HG02943 (cell line): ENCODE data around the gene FAM9B.
"Not testable (repeated sequence)": the region's sequence is repeated elsewhere in the genome, so short reads cannot be mapped to it uniquely, and the experiment has no call there.

Experiments used
- ATAC-seq: cut with Tn5 transposase; IDR thresholded peaks from one replicate; pipeline ENCODE4 v1.9.1; 2021; ENCODE audit warnings: mild to moderate bottlenecking, low read depth, moderate library complexity; ENCODE audit not compliant: unreplicated experiment

FAM9B gene

DNA sequence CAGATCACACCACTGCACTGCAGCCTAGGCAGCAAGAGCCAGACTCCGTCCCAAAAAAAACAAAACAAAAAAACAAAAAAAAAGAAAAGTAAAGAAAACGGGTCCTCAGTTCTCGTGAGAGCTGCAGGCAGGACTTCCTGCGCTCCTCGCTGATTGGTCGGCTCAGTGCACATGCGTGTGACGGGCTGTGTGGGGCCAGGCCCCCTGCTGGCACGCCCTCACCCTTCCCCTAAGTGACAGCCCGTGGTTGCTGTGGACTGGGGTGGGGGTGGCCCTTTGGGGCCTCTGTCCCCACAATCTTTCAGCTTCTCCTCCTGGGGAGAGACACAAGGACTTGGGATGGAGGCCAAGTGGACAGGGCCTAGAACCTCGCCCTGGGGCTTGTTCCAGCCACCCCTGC lies at the start of gene FAM9B:
FAM9B (minus strand) TSS at position 139 of the 400 bp plus-strand sequence. CDS start 1,141 bp downstream, outside the sequence.
- ATAC-seq = no peak

DNA sequence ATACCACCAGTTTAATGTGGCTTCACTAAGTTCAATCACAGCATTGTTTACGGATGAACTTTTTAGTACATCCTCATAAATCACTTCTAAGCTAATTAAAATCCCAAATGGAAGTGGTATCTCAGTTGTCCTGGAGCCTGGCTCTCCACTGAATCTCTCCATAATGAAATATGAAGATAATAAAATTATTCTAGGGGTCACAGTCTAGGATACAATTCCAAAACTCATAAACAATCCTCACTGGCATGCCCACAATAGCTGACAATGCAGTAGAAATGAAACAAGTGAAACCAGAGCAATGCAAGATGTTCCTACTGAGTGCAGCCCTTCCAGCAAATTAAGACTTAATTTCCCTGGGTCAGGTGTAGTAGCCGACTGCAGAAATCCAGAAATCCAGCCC lies 47.3 kb upstream of the FAM9B start:
- ATAC-seq = no peak

DNA sequence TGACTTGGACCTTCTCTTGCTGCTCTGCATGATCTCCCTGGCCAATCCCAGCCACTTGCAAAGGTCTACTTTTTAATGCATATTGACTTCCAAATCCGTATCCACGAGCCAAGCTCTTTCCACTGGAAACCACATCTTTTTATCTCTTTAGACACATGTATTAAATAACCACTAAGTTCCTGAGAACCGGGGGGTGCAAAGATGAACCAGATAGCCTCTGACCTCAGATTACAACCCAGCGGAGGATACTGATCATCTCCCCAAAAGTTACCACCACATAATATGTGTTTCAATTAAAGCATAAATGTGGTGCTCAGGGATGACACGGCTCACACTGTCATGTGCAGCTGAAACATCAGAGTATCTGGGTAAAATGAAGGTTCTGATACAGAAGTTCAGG lies 40.4 kb upstream of the FAM9B start:
- ATAC-seq = no peak

DNA sequence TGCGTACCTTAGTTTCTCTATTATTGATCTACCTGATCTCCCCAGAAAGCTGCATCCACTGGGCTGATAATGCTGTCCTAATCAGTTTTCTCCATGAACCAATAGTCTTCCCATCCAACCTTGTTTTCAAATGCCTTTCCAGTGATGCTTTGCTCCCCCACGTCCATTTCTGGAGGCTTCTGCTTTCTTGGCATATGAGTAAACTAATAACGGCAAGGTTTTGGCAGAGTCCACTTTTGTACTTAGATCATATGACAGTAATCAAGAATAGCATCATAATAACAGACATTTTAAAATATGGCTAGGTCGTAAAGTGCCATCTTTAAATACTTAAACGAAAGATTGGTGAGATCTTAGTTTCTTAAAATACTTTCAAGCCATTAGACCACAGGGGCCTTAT lies 38.4 kb upstream of the FAM9B start:
- ATAC-seq = no peak

DNA sequence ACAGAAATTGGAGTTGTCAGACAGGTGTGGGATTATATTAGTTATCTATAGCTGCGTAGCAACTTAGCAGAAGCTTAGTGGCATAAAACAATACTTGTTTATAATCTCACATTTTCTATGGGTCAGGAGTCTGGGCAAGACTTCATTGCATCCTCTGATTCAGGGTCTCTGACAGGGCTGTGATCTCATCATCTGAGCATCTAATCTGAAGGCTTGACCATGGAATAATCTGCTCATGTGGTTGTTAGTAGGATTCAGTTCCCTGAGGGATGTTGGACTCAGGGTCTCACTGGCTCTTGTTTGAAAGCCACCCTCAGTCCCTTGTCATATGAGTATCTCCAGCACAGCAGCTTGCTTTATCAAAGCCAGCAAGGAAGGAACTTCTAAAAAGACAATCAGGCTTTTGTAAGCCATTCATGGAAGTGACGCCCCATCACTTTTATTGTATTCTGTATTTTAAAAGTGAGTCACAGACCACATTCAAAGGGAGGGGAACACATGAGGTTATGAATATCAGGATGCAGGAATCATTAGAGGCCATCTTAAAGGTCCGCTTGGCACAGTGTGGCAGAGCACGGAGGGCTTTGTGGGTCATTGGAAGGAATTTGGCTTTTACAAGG lies 37.2 kb upstream of the FAM9B start:
- ATAC-seq = no peak

DNA sequence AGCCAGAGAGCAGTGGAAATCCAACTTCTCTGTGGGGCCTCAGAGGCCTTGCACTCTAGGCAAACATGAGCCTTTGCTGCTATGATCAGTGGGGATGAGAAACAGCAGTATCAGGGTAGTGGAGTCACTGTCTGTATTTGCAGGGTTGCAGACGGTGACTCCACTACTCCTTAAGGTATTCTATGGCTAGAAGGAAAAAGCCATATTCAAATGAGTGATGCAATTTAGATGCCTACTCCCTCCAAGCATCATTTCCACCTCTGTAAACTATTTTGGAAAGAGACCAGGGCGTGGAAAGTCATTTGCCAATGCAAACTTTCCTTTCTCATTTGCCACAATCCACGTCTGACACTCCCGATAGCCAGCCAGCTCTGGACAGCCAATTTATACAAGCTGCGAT lies 35.6 kb upstream of the FAM9B start:
- no peak for ATAC-seq

DNA sequence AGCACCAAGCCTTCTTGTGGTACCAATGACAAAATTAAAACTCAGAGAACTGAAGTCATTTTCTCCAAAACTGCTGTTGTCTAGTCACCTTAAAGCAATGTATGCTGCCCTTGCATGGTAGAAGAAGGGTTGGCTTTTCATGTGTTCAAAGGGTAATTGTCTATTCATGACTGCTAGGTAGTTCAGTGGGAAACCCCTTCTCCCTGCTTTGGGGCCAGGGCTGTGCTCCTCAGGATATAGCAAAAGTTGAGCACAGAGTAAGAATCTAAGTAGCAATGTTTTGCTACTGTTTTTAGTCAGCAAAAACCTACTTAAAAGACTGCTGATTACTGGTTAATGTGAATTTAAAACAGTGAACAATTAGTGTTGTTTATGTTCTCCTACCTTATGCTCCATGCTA lies 30.8 kb upstream of the FAM9B start:
- no peak for ATAC-seq

DNA sequence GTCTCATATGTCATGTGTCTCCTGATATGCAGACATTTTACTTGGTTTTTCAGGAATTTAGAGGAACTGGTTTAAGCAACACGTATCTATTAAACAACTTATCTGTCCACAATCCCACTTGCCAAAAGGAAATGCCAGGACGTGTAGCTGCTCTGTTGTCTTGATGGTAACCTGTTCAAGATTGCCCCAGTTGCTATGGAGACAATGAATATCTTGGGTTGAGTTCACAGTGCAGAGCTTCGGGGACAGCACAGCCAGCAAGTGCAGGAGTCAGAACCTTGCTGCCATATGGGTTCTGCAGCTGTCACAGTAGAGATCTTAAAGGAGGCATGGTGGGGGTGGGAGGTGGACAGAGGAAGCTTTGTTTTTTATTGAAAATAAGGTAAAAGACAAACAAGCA lies 28.7 kb upstream of the FAM9B start:
- no peak for ATAC-seq

DNA sequence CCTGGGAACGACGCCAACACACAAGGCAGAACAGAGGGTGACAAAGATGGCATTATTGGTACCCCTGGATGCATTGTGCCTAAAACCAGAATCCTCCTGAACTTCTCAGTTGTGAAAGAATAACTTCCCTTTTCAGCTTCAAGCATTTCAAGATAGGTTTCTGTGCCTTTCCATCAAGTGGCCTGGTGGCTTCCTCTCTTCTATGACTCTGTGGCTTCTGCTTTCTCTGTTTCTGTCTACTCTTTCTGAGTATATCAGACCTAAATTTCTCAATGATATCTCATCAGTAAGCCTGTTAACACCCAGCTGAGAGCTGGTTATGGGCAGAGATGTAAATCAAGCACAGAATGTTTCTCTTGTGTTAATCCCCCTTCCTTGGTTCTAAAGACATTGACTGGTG lies 21.4 kb upstream of the FAM9B start:
- ATAC-seq = no peak

DNA sequence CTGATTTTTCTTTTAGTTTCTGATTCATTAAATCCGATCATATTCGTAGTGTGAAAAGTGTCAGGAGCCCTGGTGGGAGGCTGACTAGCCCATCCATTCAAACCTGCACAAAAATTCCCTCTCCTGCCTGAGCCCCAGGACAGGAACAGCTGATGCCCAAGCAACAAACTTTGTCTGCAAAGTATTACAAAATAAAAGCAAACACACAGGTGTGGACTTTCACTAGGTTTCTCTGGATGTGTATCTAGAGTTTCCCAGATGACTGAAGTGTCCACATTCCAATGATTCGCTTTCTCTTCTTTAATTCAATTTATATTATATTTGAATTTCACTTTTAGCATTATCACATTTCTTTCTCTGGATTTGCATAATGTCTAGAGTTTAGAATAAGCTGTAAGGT lies 18.2 kb upstream of the FAM9B start:
- ATAC-seq = no peak

DNA sequence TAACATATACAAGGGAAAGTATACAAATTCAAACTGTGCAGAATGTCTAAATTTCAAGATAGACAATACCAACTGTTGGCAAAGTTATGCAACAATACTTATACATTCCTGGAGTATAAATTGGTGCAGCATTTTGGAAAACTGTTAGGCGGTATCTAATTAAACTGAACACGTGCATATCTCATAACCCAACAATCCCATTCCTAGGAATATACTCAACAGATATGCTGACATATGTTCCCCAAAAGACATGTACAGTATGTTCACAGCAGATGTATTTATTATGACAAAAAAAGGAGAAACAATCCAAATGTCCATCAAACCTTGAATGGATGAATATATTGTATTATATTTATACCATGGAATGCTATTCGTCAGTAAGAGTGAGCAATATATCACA lies 16.4 kb upstream of the FAM9B start:
- no peak for ATAC-seq

DNA sequence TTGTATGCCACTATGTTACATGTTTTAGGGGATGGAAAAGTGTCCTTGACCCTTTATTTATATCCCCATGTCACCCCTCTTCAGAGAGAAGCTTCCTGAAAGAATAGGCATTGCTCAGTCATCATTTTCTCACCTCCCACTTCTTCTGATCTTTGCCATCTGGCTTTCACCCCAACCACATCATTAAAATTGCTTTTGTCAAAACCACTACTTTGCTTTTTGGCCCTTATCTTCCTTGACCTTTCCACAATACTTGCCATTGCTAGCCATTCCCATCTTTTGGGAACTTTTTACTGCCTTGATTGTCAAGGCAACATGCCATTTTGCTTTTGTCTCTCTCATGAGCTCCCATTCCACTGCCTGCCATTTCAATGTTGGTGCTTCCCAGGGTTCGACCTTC lies 14.9 kb upstream of the FAM9B start:
- ATAC-seq = no peak

DNA sequence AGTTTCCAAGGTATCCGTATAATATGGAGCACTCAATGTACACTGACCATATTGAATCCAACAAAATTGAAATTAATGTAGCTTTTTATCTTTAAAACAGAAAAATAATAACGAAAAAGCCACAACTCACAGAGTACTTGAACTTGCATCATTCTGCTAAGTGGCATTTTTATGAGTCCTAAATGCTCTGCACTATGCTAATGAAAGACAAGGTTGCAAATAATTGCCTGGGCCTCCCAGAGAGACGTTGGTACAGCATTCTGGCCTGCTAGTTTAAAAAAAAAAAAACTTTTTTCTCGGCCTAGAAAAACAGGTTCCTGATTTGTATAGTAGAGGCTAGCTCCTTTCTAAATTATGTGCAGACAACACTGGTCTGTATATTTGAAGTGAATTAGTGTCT lies 4.3 kb upstream of the FAM9B start:
- ATAC-seq = no peak

DNA sequence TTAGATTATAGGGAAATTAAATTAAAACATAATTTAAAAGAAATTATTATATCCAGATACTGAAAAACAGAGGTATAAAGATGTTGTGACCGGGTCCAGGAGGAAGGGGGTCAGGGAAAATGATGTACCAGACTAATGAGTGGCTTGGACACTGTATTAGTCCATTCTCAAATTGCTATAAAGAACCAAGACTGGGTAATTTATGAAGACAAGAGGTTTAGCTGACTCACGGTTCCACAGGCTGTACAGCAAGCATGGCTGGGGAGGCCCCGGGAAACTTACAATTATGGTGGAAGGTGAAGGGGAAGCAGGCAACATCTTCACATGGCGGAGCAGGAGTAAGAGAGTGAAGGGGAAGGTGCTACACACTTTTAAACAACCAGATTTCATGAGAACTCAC lies 3.4 kb upstream of the FAM9B start:
- no peak for ATAC-seq

DNA sequence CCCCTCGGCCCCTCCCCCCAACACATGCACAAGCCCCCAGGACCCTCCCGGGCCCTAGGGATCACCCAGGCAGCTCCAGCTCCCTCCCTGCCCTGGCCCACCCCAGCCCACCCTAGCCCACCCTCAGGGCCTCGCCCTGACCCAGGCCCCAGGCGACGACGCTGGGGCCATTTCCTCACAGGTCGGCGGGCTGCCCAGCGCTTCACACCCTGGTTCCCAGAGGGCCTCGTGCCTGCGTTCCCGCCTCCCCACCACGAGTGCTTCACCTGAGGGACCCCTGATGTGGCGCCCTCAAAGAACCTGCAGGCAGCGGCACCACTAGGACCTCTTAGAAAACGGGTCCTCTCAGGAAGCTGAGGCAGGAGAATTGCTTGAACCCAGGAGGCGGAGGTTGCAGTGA lies 341 bp downstream of the FAM9B start:
- no peak for ATAC-seq

DNA sequence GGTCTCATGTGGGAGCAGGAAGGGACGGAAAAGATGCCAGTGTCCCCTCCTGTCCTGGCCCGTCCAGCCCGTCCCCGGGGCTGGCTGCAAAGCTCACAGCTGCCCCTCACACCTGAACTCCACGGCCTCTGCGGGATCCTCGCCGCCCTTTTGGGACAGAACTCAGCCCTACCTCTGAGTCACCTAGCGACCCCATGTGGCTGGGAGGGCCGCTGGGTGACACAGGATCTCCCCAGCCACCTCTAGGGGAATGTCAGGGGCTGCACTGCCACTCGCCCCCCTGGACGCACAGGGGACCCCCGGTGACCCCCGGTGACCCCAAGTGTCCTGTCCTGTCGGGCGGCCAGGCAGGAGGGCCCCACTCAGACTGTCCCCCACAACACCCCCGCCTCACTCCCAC lies 748 bp downstream of the FAM9B start:
- ATAC-seq = no peak

DNA sequence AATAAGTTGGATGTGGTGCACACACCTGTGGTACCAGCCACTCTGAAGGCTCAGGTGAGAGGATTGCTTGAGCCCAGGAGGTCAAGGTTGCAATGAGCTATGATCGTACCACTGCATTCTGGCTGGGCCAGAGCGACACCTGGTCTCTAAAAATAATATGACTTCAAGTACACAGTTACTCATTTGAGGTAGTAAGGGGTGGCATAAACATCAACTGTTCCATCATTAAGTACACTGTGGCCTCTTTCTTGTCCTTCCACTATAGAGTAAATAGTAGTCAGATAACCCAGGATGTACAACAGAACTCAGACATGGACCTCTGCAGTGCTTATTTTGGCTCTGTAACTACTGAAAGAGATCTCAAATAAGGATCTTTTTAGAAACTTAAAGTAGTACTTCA lies 10.6 kb downstream of the FAM9B start:
- ATAC-seq = no peak

DNA sequence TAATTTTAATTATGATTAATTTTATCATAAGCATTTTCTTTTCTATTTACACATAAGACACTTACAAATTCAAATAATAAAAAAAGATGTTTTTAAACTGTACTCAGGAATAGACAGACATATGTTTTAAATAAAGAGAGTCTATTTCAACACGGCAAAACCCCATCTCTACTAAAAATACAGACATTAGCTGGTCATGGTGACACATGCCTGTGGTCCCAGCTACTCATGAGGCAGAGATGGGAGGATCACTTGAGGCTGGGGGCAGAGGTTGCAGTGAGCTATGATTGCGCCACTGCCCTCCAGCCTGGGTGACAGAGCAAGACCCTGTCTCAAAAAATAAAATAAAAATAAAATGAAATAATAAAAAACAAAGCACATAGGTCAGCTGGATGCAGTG lies 14.8 kb downstream of the FAM9B start:
- ATAC-seq = no peak

DNA sequence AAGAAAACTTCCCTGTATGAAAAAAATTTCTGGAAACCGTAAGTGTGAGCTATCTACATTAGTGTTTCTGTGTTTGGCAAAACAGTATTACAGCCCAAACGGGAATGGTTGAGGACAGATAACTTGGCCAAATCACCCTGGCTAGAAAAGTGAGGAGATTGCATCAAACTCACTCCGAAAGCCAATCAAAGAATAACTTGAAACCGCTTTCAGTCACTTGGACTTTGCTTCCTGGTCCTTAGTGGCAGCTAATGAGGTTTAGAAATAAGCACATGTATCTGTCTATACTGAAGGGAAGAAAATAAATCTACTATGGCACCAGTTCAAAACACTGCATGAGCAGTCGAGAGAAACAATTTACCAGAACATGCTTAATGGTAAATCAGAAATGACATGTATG lies 15.6 kb downstream of the FAM9B start:
- ATAC-seq = not testable (repeated sequence)

DNA sequence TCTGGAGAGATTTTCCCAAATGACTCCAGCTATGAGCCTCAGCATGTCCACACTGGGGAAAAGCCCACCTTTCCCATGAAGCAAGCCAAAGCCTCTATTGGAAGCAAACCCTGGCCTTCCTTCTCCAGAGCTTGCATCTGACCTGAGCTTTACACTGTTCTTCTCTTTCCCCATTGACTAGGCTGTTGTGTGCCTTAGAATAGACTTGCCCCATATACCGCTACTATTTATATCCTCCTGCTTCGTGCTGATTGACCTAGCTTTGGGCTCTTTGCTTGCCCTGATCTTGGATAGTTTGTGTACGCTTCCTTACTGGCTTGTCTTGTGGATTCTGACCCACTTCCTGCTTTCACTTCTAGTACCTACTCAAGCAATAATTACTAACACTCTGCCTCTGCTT lies 30.9 kb downstream of the FAM9B start:
- no peak for ATAC-seq

DNA sequence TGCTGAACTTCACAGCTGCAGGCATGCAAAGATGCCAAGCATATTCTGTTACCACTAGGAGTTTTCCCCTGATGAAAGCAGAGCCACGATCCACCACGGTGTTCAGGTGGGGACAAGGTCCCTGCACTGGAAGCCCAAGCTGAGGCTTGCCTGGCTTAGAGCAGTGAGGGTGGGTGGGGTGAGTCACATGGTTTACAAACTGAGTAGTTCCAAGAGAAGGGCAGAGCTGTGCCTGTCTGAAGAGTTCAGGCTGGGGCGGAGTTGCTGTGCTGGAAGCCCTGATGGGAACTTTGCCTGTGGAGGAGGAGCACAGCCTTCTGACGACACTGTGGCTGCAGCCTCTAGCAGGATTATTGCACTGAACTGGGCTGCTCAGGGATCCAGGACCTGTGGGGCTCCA lies 45.5 kb downstream of the FAM9B start:
- ATAC-seq = no peak

DNA sequence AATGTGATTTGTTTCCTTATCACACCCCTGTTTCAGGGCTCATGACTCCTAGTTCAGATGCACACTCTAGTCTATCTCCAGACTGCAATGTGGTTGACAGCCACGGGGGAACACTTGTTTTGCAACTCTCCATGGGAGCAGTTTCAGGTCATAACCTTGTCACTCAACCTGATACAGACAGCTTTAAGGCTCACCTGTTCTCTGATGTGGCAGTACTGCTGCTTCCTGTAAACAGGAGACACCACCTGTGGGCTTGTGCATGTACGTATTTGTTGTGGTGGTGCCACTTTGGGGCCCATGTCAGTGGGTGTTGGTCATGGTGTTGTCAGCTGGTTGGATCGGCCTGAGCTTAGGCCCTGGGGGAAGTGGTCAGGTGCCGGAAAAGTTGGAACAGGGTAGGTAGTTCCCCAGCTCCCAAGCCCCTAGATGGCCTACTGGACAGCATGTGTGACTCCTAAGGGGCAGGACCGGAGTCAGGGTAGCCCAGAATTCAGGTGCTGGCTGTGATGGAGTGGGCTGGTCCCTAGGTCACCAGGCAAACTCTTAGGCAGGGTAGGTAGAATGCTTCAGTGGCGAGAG lies 46.2 kb downstream of the FAM9B start:
- no peak for ATAC-seq

DNA sequence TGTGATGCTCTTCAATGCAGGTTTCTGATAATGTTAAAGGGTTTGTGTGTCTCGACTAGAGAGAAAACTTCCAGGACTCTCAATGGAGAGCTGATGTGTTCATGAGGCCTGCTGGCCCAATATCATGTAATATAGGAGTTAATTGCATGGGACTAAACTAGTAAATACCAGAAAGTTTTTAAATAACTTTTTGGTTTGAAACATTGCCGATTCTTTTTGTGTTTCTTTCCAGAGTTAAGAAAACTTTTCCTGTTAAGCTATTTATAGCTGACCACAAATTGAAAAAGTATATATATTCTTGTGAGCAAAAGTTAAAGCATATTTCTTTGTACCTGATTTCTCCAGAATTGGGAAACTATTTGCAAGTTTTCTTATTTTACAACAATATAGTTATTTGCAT lies 49.7 kb downstream of the FAM9B start:
- ATAC-seq = no peak
